ENCODE measurements around the gene MYH6. TPM values are rescaled to one million over a fixed set of nuclear protein-coding genes. Genes with fewer than 3 reads are reported as not detected.

MYH6 gene
- total RNA-seq, 1 donor from 2014 or later: not detected

DNA sequence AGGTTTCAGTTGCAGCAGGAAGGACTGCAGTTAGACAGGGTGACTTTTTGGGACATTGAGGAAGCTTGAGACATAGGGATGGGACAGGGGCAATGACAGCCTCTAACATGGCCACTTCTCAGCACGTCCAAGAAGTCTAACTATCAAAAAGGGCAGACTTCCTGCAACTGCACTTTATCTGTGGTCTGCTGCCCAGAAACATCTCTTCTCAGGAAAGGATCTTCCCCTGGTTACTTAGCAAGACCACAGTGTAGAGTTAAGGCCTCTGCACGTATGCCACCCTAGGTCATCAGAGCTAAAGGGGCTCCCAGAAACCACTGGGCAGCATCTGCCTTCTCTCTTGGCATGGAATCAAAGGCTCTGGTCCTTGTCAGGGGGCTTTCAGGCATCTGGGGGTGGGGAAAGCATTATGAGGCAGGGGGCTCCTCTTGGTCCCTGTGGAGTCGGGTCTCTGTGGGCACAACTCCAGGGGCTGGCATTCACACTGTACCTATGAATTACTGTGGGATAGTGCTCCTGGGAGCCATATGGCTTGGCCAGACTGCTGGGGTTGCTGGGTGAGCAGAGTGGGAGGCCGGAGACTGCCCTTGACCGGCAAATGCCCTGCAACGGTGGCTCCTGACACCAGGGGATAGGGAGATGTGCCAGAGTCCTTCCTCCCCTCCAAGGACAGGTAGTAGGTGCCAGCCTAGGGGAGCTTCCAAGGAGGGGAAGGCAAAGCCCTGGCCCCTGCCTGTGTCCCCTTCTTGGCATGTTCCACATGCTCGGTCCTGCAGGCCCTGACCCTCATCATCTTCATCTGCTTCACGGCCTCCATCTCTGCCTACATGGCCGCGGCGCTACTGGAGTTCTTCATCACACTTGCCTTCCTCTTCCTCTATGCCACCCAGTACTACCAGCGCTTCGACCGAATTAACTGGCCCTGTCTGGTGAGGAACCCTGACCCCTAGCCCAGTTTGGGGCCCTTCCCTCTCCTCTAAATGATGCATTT, 30.2 kb downstream of the MYH6 start:
- DNase-seq (ENCODE audit: low read depth in 2 of 2): no peak

DNA sequence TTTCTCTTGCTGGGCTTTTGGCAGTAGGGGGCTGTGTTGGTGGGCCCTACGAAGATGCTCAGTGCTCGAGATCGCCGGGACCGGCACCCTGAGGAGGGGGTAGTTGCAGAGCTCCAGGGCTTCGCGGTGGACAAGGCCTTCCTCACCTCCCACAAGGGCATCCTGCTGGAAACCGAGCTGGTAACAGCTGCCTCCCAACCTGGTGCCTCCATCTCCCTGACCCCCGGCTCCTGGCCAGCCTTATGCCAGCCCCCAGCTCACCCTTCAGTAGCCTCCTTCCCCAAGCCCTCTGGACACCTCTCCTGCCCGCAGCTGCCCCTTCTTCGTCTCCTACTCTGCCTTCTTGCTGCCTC, 30.9 kb downstream of the MYH6 start:
- no peak for DNase-seq (ENCODE audit: low read depth in 2 of 2)

DNA sequence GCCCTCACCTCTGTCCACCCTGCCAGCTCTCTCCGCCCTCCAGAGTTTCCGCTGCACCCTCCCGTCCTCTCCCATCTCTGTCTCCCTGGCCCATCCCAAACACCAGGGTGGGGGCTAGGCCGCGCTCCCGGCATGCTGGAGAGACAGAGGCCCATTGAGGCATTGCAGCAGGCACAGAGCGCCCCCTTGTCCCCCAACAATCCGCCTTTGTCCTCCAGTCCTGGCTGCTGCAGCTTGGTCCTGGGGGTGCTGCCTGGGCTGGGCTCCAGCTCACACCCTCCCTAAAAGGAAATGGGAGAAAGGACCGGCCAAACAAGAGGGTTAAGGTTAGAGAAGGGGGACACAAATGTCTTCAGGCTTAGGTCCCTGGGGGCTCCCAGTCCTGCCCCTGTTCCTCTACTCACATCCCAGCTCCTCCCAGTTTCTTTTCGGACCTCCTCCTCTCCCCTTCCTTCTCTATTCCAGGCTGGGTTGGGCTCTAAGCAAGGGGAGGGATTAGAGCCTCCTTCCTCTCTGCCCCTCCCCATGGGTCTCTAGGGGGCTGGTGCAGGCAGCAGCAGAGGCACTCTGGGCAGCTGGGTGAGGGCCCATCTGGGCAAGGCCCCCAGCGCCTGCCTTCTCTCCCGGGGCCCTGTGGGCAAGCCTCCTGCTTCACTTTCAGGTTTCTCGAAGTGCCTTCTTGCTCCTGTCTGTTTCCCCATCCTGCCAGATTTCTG, 31.4 kb downstream of the MYH6 start, which contains the start of gene CMTM5:
CMTM5 (plus strand) TSS at position 565 of the 716 bp plus-strand sequence. CDS start 206 bp downstream, outside the sequence.
- no peak for DNase-seq (ENCODE audit: low read depth in 2 of 2)

DNA sequence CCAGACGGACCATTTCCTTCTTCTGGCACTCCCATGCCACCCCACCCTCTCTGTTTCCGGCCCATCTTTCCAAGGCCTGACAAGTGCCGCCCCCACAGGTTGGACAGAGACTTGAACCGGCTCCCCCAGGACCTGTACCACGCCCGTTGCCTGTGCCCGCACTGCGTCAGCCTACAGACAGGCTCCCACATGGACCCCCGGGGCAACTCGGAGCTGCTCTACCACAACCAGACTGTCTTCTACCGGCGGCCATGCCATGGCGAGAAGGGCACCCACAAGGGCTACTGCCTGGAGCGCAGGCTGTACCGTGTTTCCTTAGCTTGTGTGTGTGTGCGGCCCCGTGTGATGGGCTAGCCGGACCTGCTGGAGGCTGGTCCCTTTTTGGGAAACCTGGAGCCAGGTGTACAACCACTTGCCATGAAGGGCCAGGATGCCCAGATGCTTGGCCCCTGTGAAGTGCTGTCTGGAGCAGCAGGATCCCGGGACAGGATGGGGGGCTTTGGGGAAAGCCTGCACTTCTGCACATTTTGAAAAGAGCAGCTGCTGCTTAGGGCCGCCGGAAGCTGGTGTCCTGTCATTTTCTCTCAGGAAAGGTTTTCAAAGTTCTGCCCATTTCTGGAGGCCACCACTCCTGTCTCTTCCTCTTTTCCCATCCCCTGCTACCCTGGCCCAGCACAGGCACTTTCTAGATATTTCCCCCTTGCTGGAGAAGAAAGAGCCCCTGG, 32.4 kb downstream of the MYH6 start:
- DNase-seq (ENCODE audit: low read depth in 2 of 2): no peak

DNA sequence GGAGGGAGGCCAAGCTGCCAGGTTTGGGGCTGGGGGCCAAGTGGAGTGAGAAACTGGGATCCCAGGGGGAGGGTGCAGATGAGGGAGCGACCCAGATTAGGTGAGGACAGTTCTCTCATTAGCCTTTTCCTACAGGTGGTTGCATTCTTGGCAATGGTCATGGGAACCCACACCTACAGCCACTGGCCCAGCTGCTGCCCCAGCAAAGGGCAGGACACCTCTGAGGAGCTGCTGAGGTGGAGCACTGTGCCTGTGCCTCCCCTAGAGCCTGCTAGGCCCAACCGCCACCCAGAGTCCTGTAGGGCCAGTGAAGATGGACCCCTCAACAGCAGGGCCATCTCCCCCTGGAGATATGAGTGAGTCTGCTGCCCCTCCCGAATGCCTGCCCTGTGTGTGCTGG, 35.0 kb downstream of the MYH6 start:
- no peak for DNase-seq (ENCODE audit: low read depth in 2 of 2)

DNA sequence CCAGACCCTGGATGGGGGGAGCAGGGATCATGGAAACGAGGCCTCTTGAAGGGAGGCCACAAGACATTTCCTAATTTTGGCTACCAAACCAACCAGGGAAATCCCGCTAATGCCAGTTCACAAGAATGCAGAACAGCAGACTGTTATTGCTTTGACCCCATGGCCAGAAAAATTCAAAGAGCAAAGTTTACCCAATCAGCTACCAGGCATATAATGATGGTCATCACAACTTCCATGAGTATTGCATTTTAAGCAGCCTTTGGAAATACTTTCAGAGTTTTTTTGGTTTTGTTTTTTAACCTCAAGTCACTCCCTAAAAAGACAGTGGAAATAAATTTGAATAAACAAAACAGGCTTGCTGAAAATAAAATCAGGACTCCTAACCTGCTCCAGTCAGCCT, 35.6 kb downstream of the MYH6 start, which contains the start of gene IL25:
IL25 (plus strand) TSS at position 301 of the 400 bp plus-strand sequence.
- no peak for DNase-seq (ENCODE audit: low read depth in 2 of 2)

DNA sequence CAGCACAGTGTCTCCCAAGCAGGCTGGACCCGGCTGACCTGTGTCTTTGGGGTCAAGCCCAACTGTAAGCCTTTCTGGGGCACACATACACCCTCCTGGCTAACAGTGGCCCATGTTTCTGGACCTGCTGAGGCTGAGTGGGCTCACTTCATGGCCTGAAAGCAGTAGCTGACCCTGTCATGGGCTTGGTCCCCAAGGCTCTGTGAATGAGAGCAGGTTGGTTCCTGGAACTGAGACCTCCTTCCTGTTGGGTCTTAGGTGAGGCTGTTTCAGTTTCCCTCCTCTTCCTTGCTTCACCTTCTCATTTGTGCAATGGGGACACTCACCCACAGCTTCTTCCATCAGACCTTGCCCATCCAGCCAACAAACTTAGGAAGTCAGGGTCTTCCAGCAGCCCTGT, 36.2 kb downstream of the MYH6 start:
- no peak for DNase-seq (ENCODE audit: low read depth in 2 of 2)

DNA sequence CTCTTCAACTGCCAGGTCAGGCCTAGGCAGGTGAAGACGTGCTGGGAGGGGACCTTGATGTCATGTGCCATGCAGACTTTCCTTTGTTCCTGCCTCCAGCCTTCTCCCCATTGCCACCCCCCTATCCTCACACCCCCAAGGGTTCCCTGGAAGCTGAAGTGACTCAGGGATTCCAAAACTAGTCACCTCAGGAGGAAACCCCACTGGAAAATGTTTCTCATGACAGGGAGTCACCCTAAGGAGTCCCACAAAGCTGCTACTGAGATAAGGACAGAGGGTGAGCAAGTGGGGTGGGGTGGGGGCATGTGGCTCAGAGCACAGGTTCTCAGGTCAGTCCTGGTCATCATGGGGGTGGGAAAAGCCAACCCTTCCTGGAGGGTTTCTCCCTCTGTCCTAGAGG, 37.9 kb downstream of the MYH6 start:
- DNase-seq (ENCODE audit: low read depth in 2 of 2): no peak

DNA sequence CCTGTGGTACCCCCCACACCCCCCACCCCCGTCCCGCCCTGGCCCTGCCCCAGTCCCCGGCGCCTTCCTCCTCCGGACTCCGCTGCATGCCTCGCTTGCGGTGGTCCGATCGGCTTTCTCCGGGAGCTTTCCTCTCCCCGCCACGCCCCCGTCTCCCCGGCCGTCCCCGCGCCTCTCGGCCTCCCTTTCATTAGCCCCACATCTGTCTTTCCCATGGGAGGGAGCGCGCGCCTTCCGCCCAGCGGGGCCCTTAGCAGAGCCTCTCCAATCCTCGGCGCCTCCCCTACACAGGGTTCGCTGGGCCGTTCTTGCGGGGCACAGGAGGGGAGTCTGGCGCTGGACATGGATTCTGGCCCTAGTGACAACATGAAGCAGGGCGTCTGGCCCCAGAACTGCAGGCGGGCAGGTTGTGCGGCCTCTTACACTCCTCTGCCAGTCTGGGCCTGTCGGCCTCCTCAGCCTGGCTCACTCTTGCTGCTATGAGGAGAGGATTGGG, 41.6 kb downstream of the MYH6 start:
- DNase-seq (ENCODE audit: low read depth in 2 of 2): no peak

DNA sequence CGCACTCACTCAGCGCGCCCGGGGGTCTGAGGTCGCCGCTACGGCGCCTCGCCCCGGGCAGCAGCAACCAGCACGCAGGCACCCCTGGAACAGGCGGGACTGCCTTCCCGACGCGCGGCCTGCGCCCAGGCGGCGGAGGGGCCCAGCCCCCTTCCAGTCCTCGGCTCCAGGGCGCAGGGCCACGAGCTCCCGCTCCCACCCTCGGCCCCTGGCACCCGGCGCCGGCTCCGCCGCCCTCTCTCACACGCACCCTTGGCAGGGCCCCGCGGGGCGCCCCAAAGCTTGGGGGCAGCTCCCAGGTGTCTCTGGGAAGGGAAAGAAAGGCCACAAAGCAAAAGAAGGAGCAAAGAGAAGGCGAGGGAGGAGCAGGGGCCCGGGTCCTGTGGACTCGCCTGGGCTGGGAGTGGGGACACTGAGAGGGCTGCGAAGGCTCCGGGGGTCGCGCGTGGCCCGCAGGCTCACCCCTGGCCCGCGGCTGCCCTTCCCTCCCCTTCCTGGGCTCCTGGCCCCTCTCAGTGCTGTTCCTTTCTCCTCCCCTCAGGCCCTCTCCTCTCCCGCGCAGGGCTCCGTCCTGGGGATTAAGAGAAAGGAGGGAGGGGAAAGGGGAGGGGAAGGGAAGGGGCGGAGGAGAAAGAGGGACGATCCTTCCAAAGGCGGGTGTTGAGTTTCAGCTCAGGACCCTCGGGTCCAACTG, 42.2 kb downstream of the MYH6 start:
- no peak for DNase-seq (ENCODE audit: low read depth in 2 of 2)

DNA sequence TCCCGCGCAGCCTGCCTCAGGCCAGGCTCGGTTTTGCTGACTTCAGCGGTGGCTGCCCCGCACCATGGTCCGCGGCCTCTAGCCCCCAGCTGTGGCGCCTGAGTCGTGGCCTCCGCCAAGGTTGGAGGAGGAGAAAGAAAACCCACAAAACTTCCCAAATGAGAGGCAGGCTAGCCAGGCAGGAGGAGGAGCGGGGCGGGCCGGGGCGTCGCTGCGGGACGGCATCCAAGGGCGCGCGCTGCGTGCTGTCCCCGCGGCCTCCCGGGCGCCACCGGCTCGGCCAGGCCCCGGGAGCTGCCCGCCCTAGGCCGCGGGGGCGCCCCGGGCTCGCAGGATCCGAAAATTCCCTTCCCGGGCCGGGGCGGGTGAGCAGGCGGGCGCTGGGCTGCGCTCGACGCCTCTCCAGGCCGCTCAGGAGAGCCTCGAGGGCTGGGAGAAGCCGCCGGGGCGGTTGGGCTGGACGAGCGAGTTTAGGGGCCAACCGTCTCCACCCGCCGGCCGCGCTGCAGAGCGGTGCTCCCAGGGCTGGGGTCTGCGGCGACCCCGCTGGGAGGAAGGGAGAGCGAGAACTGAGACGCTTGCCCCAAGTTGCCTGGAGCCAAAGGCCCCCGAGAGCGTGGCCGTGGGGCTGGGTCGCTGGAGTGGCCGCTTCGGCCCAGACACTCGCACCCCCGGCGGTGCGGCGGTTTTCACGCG, 42.9 kb downstream of the MYH6 start, which contains the start of gene EFS:
EFS (minus strand) TSS at position 137 of the 696 bp plus-strand sequence. CDS start 147 bp downstream, outside the sequence.
- no peak for DNase-seq (ENCODE audit: low read depth in 2 of 2)

DNA sequence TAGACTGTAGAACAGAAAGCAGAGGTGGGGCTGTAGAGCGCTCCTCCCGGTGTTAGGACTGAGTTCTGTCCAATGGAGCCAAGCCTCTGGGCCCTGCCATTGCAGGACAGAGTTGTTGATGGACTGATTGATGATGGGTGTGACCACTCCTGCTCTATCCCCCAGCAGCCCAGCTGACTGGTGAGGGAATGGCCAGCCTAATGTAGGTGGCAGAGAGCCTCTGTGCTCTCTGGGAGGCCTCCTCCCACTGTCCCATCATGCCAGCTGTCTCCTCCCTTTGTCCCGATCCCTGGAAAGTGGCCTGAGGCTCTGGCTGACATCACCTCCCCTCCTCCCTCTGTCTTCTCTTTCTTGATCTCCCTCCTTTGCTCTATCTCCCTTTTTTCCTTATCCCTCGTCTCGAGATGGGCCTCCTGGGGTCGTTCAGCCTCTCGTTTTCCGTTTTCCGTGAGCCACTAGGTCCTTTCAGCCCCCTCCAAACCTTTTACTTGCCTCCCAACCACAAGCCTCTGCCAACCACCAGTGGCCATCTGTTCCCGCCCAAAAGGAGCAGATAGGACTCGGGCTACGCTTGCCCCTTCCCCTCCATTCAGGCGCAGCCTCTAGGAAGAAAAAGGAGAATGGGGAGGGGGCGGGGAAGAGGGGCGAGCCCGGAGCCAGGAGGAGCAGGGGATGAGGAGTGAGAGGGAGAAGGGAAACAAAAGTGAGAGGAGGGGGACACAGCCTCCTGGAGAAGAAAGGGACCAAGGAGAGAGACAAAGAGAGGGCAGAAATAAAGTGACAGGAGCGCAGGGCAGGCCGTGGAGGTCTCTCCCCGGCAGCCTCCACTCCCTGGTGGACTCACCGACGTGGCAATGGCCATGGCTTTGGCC, 43.7 kb downstream of the MYH6 start:
- DNase-seq (ENCODE audit: low read depth in 2 of 2): no peak

DNA sequence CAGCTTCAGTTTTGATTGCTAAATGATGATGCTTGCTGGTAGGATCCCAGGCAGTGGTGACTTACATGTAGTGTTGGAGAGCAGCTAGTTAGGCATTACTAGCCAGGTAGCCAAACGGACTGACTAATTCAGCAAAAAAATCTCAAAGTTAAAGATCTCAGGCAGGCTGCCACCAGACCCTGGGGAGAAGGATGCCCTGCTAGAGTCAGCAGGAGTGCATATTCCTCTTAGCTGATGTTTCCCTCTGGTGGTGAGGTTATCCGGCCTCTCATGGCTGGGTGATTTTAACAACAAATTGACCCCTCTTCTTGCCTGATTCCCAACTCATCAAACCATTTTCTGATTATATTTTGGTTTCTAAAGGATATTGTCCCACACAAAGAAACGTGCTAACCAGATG, 45.9 kb downstream of the MYH6 start:
- DNase-seq (ENCODE audit: low read depth in 2 of 2): no peak

DNA sequence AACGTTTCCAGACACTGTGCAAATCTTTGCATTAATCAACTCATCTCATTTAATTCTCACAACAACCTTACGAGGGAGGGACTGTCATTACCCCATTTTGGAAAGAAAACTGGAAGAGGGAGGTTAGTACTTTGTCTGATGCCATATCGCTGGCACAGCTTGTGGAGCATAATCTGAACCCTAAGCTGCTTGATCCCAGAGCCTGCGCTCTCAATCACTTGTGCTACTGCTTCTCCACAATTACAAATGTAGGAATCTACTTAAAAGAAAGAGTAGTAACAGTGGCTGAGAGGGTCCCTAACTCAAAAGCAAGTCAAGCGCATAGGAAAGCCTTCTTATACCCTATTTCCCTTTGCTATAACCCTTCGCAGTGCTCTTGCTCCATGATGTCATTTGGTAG, 46.3 kb downstream of the MYH6 start:
- DNase-seq (ENCODE audit: low read depth in 2 of 2): no peak

DNA sequence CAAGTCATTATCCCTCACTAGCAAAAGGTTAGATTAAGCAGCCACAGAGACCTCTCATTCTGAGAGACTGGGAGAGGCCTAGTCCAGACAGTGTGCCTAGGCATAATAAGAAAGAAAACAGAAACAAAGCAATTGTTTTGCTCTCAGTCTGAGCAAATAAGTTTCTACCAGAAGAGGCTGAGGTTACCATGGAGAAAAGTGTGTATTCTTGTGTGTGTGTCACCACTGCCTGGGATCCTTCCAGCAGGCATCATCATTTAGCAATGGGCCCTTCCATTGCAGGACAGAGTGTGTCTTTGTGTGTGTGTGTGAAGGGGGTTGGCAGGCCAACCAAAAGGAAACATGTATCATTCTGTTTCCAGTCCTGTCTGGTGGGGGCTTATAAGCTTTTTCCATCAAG, 46.8 kb downstream of the MYH6 start:
- DNase-seq (ENCODE audit: low read depth in 2 of 2): no peak

DNA sequence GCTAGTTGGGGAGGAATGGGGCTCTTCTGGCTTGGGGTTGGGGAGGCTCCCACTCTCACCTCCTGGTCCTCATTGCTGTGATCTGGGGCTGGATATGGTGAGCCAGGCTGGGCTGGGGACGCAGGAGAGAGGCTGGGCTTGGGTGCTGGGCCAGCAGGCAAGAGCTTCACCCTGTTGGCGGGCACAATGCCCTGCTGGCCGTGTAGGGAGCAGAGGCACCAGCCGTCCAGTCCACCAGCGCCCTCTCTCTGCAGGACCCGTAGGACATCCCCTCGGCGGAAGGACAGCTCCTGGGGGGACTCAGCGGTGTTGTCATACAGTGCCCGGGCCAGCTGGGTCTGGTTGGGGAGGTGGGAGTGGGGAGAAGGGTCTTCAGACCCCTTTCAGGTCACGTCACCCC, 47.6 kb downstream of the MYH6 start:
- no peak for DNase-seq (ENCODE audit: low read depth in 2 of 2)

DNA sequence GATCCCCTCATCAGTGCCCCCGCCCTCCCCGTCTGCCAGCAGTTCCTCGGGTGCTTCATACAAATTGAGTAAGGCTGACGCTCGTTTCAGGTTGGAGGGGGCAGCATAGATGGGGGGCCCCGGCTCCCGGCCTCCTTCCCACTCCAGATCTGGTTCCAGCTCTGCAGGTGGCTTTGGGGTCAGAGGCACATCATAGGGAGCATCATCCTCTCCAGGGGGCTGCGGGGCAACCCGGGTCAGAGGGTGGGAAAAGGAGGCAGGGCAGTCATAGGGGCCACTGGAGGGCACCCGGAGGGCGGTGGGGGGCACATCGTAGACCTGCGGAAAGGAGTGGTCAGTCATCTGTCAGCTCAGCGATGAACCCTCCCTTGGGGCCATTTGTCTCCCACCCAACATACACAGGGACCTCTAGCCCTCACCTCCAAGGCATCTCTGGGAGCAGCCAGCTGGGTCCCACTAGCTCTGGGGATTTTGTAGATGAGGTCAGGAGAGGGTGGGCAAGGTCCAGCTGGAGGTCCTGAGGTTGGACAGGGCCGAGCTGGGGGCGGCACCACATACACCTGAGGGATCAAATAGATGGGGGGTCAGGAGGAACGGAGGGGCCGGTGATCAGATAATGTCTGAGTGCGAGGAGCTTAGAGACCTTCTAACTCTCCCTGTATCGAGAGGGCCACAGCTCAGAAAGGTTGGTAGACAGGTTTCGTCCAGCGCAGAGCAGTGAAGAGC, 48.2 kb downstream of the MYH6 start:
- DNase-seq (ENCODE audit: low read depth in 2 of 2): no peak

DNA sequence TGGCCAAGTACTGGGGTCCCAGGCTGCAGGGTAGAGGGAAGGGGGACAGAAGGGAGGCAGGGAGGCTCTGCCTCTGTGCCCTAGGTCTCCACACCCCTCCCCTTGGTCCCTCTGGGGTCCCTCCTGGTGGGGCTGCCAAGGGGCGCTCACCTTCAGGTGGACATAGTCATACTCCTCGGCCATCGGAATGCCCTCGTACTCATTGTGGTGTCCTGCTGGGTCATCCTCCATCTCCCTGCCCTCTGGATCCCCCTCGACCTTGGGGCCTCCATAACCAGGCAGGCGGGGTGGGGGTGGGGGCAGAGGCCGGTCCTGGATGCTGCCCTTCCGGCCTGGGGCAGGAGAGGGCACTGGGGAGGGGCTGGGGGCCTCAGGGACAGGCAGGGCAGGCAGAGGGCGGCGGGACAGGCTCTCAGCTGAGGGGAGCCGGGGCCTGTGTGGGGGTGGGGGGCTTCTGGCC, 48.9 kb downstream of the MYH6 start:
- no peak for DNase-seq (ENCODE audit: low read depth in 2 of 2)

All from lung microvascular endothelial cell (primary cell).